ENCODE results near the gene CRLF3.

Gene CRLF3

GRCh38 chr17:30812218-30813177 is 12.0 kb downstream of the CRLF3 start:
- no peak overlapping the region for H3K4me3 ChIP-seq (ENCODE audit: low read length)
- DNase-seq (ENCODE audit: low read depth), result peak; percentile 85
- TF ChIP-seq CTCF (IDR thresholded peaks at IDR 0.05; ENCODE audit: insufficient read depth, low read depth, low read length, missing control alignments), result no peak

GRCh38 chr17:30809867-30810266 is 14.6 kb downstream of the CRLF3 start:
- H3K4me3 ChIP-seq (ENCODE audit: low read length), result no peak overlapping the region
- no peak for TF ChIP-seq CTCF (IDR thresholded peaks at IDR 0.05; ENCODE audit: insufficient read depth, low read depth, low read length, missing control alignments)
- DNase-seq (ENCODE audit: low read depth), result no peak

GRCh38 chr17:30808785-30809286 is 15.7 kb downstream of the CRLF3 start:
- no peak for DNase-seq (ENCODE audit: low read depth)
- H3K4me3 ChIP-seq (ENCODE audit: low read length), result no peak overlapping the region
- TF ChIP-seq CTCF (IDR thresholded peaks at IDR 0.05; ENCODE audit: insufficient read depth, low read depth, low read length, missing control alignments), result no peak

- DNase-seq (ENCODE audit: low read depth), result no peak
- no peak overlapping the region for H3K4me3 ChIP-seq (ENCODE audit: low read length)
- TF ChIP-seq CTCF (IDR thresholded peaks at IDR 0.05; ENCODE audit: insufficient read depth, low read depth, low read length, missing control alignments), result no peak
These were observed 16.6 kb downstream of the CRLF3 start for GRCh38 chr17:30807896-30808295.

GRCh38 chr17:30805944-30806456 is 18.5 kb downstream of the CRLF3 start:
- TF ChIP-seq CTCF (IDR thresholded peaks at IDR 0.05; ENCODE audit: insufficient read depth, low read depth, low read length, missing control alignments), result no peak
- no peak overlapping the region for H3K4me3 ChIP-seq (ENCODE audit: low read length)
- no peak for DNase-seq (ENCODE audit: low read depth)

GRCh38 chr17:30801671-30802070 is 22.8 kb downstream of the CRLF3 start:
- no peak for DNase-seq (ENCODE audit: low read depth)
- no peak for TF ChIP-seq CTCF (IDR thresholded peaks at IDR 0.05; ENCODE audit: insufficient read depth, low read depth, low read length, missing control alignments)
- no peak overlapping the region for H3K4me3 ChIP-seq (ENCODE audit: low read length)

Data from epithelial cell of esophagus (primary cell).